Measurements from ENCODE around the gene TMEM63C.
"Not testable (repeated sequence)": the region's sequence is repeated elsewhere in the genome, so short reads cannot be mapped to it uniquely, and the experiment has no call there.

The TMEM63C gene

GRCh38 chr14:77155083-77155482 lies 26.5 kb upstream of the TMEM63C start:
- Histone ChIP-seq H3K27me3 (ENCODE audit: control insufficient read depth in 5 of 5, insufficient read depth in 4 of 5, low read length in 5 of 5) (peaks cover 5 to 28% (median 23%) of the 10 kb centered on the region in 5 donors), H3K4me3 (ENCODE audit: low read depth in 1 of 5, low read length in 5 of 5) (no peak overlapping the region), H3K9ac (ENCODE audit: low read length in 5 of 5) (no peak overlapping the region), H3K27ac (ENCODE audit: low read depth, low read length) (no peak overlapping the region), H3K36me3 (ENCODE audit: control insufficient read depth in 5 of 5, insufficient read depth in 5 of 5, low read length in 5 of 5) (no peaks in the 10 kb centered on the region), H3K9me3 (ENCODE audit: control insufficient read depth in 5 of 5, low read length in 5 of 5) (no peaks in the 10 kb centered on the region), H3K4me1 (ENCODE audit: control insufficient read depth in 5 of 5, insufficient read depth in 5 of 5, low read length in 5 of 5) (peaks cover 5 to 12% (median 7%) of the 10 kb centered on the region in 5 donors)

GRCh38 chr14:77157740-77158139 lies 23.9 kb upstream of the TMEM63C start:
- Histone ChIP-seq H3K36me3 (ENCODE audit: control insufficient read depth in 5 of 5, insufficient read depth in 5 of 5, low read length in 5 of 5) (no peaks in the 10 kb centered on the region), H3K9ac (ENCODE audit: low read length in 5 of 5) (no peak overlapping the region), H3K27ac (ENCODE audit: low read depth, low read length) (no peak overlapping the region), H3K4me3 (ENCODE audit: low read depth in 1 of 5, low read length in 5 of 5) (no peak overlapping the region), H3K4me1 (ENCODE audit: control insufficient read depth in 5 of 5, insufficient read depth in 5 of 5, low read length in 5 of 5) (peaks cover 5 to 12% (median 7%) of the 10 kb centered on the region in 5 donors), H3K9me3 (ENCODE audit: control insufficient read depth in 5 of 5, low read length in 5 of 5) (no peaks in the 10 kb centered on the region), H3K27me3 (ENCODE audit: control insufficient read depth in 5 of 5, insufficient read depth in 4 of 5, low read length in 5 of 5) (peaks cover 9 to 31% (median 22%) of the 10 kb centered on the region in 5 donors)

- peaks cover 9 to 27% (median 22%) of the 10 kb centered on the region in 5 donors for H3K27me3 ChIP-seq (ENCODE audit: control insufficient read depth in 5 of 5, insufficient read depth in 4 of 5, low read length in 5 of 5)
- no peak overlapping the region for H3K27ac ChIP-seq (ENCODE audit: low read depth, low read length)
- peaks cover 5 to 12% (median 7%) of the 10 kb centered on the region in 5 donors for H3K4me1 ChIP-seq (ENCODE audit: control insufficient read depth in 5 of 5, insufficient read depth in 5 of 5, low read length in 5 of 5)
- H3K36me3 ChIP-seq (ENCODE audit: control insufficient read depth in 5 of 5, insufficient read depth in 5 of 5, low read length in 5 of 5): no peaks in the 10 kb centered on the region
- H3K4me3 ChIP-seq (ENCODE audit: low read depth in 1 of 5, low read length in 5 of 5): peak overlapping the region in 1 of 5 donors; percentile 24
- no peak overlapping the region for H3K9ac ChIP-seq (ENCODE audit: low read length in 5 of 5)
- H3K9me3 ChIP-seq (ENCODE audit: control insufficient read depth in 5 of 5, low read length in 5 of 5): no peaks in the 10 kb centered on the region
Observed at GRCh38 chr14:77158175-77158881, 23.3 kb upstream of the TMEM63C start.

GRCh38 chr14:77158882-77159255 lies 22.7 kb upstream of the TMEM63C start:
- peaks cover 5 to 12% (median 7%) of the 10 kb centered on the region in 5 donors for H3K4me1 ChIP-seq (ENCODE audit: control insufficient read depth in 5 of 5, insufficient read depth in 5 of 5, low read length in 5 of 5)
- H3K27ac ChIP-seq (ENCODE audit: low read depth, low read length): no peak overlapping the region
- no peaks in the 10 kb centered on the region for H3K9me3 ChIP-seq (ENCODE audit: control insufficient read depth in 5 of 5, low read length in 5 of 5)
- H3K9ac ChIP-seq (ENCODE audit: low read length in 5 of 5): no peak overlapping the region
- no peak overlapping the region for H3K4me3 ChIP-seq (ENCODE audit: low read depth in 1 of 5, low read length in 5 of 5)
- no peaks in the 10 kb centered on the region for H3K36me3 ChIP-seq (ENCODE audit: control insufficient read depth in 5 of 5, insufficient read depth in 5 of 5, low read length in 5 of 5)
- H3K27me3 ChIP-seq (ENCODE audit: control insufficient read depth in 5 of 5, insufficient read depth in 4 of 5, low read length in 5 of 5): peaks cover 6 to 26% (median 22%) of the 10 kb centered on the region in 5 donors

GRCh38 chr14:77161011-77161410 lies 20.6 kb upstream of the TMEM63C start:
- H3K4me1 ChIP-seq (ENCODE audit: control insufficient read depth in 5 of 5, insufficient read depth in 5 of 5, low read length in 5 of 5): peaks cover 5 to 12% (median 7%) of the 10 kb centered on the region in 5 donors
- H3K36me3 ChIP-seq (ENCODE audit: control insufficient read depth in 5 of 5, insufficient read depth in 5 of 5, low read length in 5 of 5): no peaks in the 10 kb centered on the region
- H3K27me3 ChIP-seq (ENCODE audit: control insufficient read depth in 5 of 5, insufficient read depth in 4 of 5, low read length in 5 of 5): peaks cover 5 to 16% (median 13%) of the 10 kb centered on the region in 5 donors
- no peak overlapping the region for H3K27ac ChIP-seq (ENCODE audit: low read depth, low read length)
- H3K9ac ChIP-seq (ENCODE audit: low read length in 5 of 5): no peak overlapping the region
- H3K4me3 ChIP-seq (ENCODE audit: low read depth in 1 of 5, low read length in 5 of 5): no peak overlapping the region
- no peaks in the 10 kb centered on the region for H3K9me3 ChIP-seq (ENCODE audit: control insufficient read depth in 5 of 5, low read length in 5 of 5)

GRCh38 chr14:77170045-77170444 lies 11.6 kb upstream of the TMEM63C start:
- Histone ChIP-seq H3K4me3 (ENCODE audit: low read depth in 1 of 5, low read length in 5 of 5) (no peak overlapping the region), H3K36me3 (ENCODE audit: control insufficient read depth in 5 of 5, insufficient read depth in 5 of 5, low read length in 5 of 5) (no peaks in the 10 kb centered on the region), H3K27ac (ENCODE audit: low read depth, low read length) (no peak overlapping the region), H3K4me1 (ENCODE audit: control insufficient read depth in 5 of 5, insufficient read depth in 5 of 5, low read length in 5 of 5) (no peaks in the 10 kb centered on the region), H3K9ac (ENCODE audit: low read length in 5 of 5) (no peak overlapping the region), H3K27me3 (ENCODE audit: control insufficient read depth in 5 of 5, insufficient read depth in 4 of 5, low read length in 5 of 5) (peaks cover 0 to 4% (median 0%) of the 10 kb centered on the region in 5 donors), H3K9me3 (ENCODE audit: control insufficient read depth in 5 of 5, low read length in 5 of 5) (peaks cover 0 to 21% (median 17%) of the 10 kb centered on the region in 5 donors)

- Histone ChIP-seq H3K27ac (ENCODE audit: low read depth, low read length) (no peak overlapping the region), H3K27me3 (ENCODE audit: control insufficient read depth in 5 of 5, insufficient read depth in 4 of 5, low read length in 5 of 5) (peaks cover 0 to 5% (median 3%) of the 10 kb centered on the region in 5 donors), H3K9ac (ENCODE audit: low read length in 5 of 5) (no peak overlapping the region), H3K9me3 (ENCODE audit: control insufficient read depth in 5 of 5, low read length in 5 of 5) (peaks cover 0 to 21% (median 17%) of the 10 kb centered on the region in 5 donors), H3K4me1 (ENCODE audit: control insufficient read depth in 5 of 5, insufficient read depth in 5 of 5, low read length in 5 of 5) (no peaks in the 10 kb centered on the region), H3K36me3 (ENCODE audit: control insufficient read depth in 5 of 5, insufficient read depth in 5 of 5, low read length in 5 of 5) (no peaks in the 10 kb centered on the region), H3K4me3 (ENCODE audit: low read depth in 1 of 5, low read length in 5 of 5) (no peak overlapping the region)
Observed at GRCh38 chr14:77172916-77173315, 8.7 kb upstream of the TMEM63C start.

GRCh38 chr14:77173911-77174617 lies 7.5 kb upstream of the TMEM63C start:
- not testable (repeated sequence) for H3K27me3 ChIP-seq (ENCODE audit: control insufficient read depth in 5 of 5, insufficient read depth in 4 of 5, low read length in 5 of 5); H3K36me3 ChIP-seq (ENCODE audit: control insufficient read depth in 5 of 5, insufficient read depth in 5 of 5, low read length in 5 of 5); H3K4me3 ChIP-seq (ENCODE audit: low read depth in 1 of 5, low read length in 5 of 5); H3K27ac ChIP-seq (ENCODE audit: low read depth, low read length); H3K9ac ChIP-seq (ENCODE audit: low read length in 5 of 5); H3K4me1 ChIP-seq (ENCODE audit: control insufficient read depth in 5 of 5, insufficient read depth in 5 of 5, low read length in 5 of 5)
- H3K9me3 ChIP-seq (ENCODE audit: control insufficient read depth in 5 of 5, low read length in 5 of 5): peaks cover 0 to 18% (median 16%) of the 10 kb centered on the region in 5 donors

- no peaks in the 10 kb centered on the region for H3K36me3 ChIP-seq (ENCODE audit: control insufficient read depth in 5 of 5, insufficient read depth in 5 of 5, low read length in 5 of 5)
- peaks cover 0 to 7% (median 4%) of the 10 kb centered on the region in 5 donors for H3K9me3 ChIP-seq (ENCODE audit: control insufficient read depth in 5 of 5, low read length in 5 of 5)
- no peak overlapping the region for H3K4me3 ChIP-seq (ENCODE audit: low read depth in 1 of 5, low read length in 5 of 5)
- H3K27me3 ChIP-seq (ENCODE audit: control insufficient read depth in 5 of 5, insufficient read depth in 4 of 5, low read length in 5 of 5): peaks cover 1 to 9% (median 6%) of the 10 kb centered on the region in 5 donors
- H3K9ac ChIP-seq (ENCODE audit: low read length in 5 of 5): no peak overlapping the region
- no peaks in the 10 kb centered on the region for H3K4me1 ChIP-seq (ENCODE audit: control insufficient read depth in 5 of 5, insufficient read depth in 5 of 5, low read length in 5 of 5)
- no peak overlapping the region for H3K27ac ChIP-seq (ENCODE audit: low read depth, low read length)
Observed at GRCh38 chr14:77175843-77176242, 5.8 kb upstream of the TMEM63C start.

GRCh38 chr14:77177702-77178101 lies 3.9 kb upstream of the TMEM63C start:
- Histone ChIP-seq H3K27ac (ENCODE audit: low read depth, low read length) (no peak overlapping the region), H3K36me3 (ENCODE audit: control insufficient read depth in 5 of 5, insufficient read depth in 5 of 5, low read length in 5 of 5) (no peaks in the 10 kb centered on the region), H3K9ac (ENCODE audit: low read length in 5 of 5) (no peak overlapping the region), H3K4me3 (ENCODE audit: low read depth in 1 of 5, low read length in 5 of 5) (no peak overlapping the region), H3K4me1 (ENCODE audit: control insufficient read depth in 5 of 5, insufficient read depth in 5 of 5, low read length in 5 of 5) (peaks cover 0 to 11% (median 9%) of the 10 kb centered on the region in 5 donors), H3K9me3 (ENCODE audit: control insufficient read depth in 5 of 5, low read length in 5 of 5) (no peaks in the 10 kb centered on the region), H3K27me3 (ENCODE audit: control insufficient read depth in 5 of 5, insufficient read depth in 4 of 5, low read length in 5 of 5) (peaks cover 16 to 26% (median 23%) of the 10 kb centered on the region in 5 donors)
